ENCODE data around the gene GAS6.

Gene GAS6

GRCh38 chr13:113887700-113888201, 23.9 kb upstream of the GAS6 start:
- DNase-seq (ENCODE audit: low read depth) = no peak

- DNase-seq (ENCODE audit: low read depth) = no peak
These were observed 22.8 kb upstream of the GAS6 start for GRCh38 chr13:113886561-113887112.

GRCh38 chr13:113884821-113885220, 20.9 kb upstream of the GAS6 start:
- DNase-seq (ENCODE audit: low read depth) = no peak

- no peak for DNase-seq (ENCODE audit: low read depth)
These were observed 20.3 kb upstream of the GAS6 start for GRCh38 chr13:113883921-113884804.

GRCh38 chr13:113883314-113883811, 19.5 kb upstream of the GAS6 start:
- no peak for DNase-seq (ENCODE audit: low read depth)

GRCh38 chr13:113882716-113883115, 18.8 kb upstream of the GAS6 start:
- no peak for DNase-seq (ENCODE audit: low read depth)

- DNase-seq (ENCODE audit: low read depth) = no peak
These were observed 18.4 kb upstream of the GAS6 start for GRCh38 chr13:113882267-113882630.

- DNase-seq (ENCODE audit: low read depth) = no peak
These were observed 17.9 kb upstream of the GAS6 start for GRCh38 chr13:113881614-113882266.

GRCh38 chr13:113880651-113881611, 17.1 kb upstream of the GAS6 start:
- no peak for DNase-seq (ENCODE audit: low read depth)

- no peak for DNase-seq (ENCODE audit: low read depth)
These were observed 15.9 kb upstream of the GAS6 start for GRCh38 chr13:113879494-113880360.

GRCh38 chr13:113879017-113879416, 15.1 kb upstream of the GAS6 start:
- no peak for DNase-seq (ENCODE audit: low read depth)

GRCh38 chr13:113877149-113877990, 13.5 kb upstream of the GAS6 start:
- DNase-seq (ENCODE audit: low read depth) = no peak

- DNase-seq (ENCODE audit: low read depth) = no peak
These were observed 12.7 kb upstream of the GAS6 start for GRCh38 chr13:113876346-113877148.

- DNase-seq (ENCODE audit: low read depth) = no peak
These were observed 12.0 kb upstream of the GAS6 start for GRCh38 chr13:113875837-113876281.

GRCh38 chr13:113875429-113875815, 11.5 kb upstream of the GAS6 start:
- DNase-seq (ENCODE audit: low read depth) = no peak

GRCh38 chr13:113874579-113875428, 10.9 kb upstream of the GAS6 start:
- DNase-seq (ENCODE audit: low read depth) = no peak

- no peak for DNase-seq (ENCODE audit: low read depth)
These were observed 10.3 kb upstream of the GAS6 start for GRCh38 chr13:113874177-113874576.

GRCh38 chr13:113869263-113869662, 5.4 kb upstream of the GAS6 start:
- no peak for DNase-seq (ENCODE audit: low read depth)

Measured in stimulated activated CD8-positive, alpha-beta memory T cell treated with anti-CD3 and anti-CD28 coated beads, Interleukin-4, amount 100 ng/mL, for 24 hours (primary cell).